GM10248 (cell line): ENCODE results near the gene FMO1.

Experiments
- CTCF ChIA-PET: fragments of 300-600 bp; sonication (Branson Sonifier 250); formaldehyde crosslinking; extraction: SDS; loops from one replicate; lab custom pipeline; 2021; ENCODE audit warnings: antibody characterized with exemption; lab: Yijun Ruan, JAX
- POLR2A ChIA-PET: fragments of 350-650 bp; sonication (Branson Sonifier 250); formaldehyde crosslinking; extraction: SDS; loops from one replicate; lab custom pipeline; 2020; ENCODE audit warnings: antibody characterized with exemption; lab: Yijun Ruan, JAX
- DNase-seq: peaks from one replicate; pipeline ENCODE4 v3.0.0; 2012; ENCODE audit errors: extremely low spot score
- TF ChIP-seq, protein P1 (sequence below): IDR thresholded peaks from 2 replicates; pipeline ENCODE4 v1.5.1; 2012; ENCODE audit warnings: mild to moderate bottlenecking, low read depth; ENCODE audit errors: extremely low read depth, missing control alignments, control extremely low read depth

Gene FMO1

DNA sequence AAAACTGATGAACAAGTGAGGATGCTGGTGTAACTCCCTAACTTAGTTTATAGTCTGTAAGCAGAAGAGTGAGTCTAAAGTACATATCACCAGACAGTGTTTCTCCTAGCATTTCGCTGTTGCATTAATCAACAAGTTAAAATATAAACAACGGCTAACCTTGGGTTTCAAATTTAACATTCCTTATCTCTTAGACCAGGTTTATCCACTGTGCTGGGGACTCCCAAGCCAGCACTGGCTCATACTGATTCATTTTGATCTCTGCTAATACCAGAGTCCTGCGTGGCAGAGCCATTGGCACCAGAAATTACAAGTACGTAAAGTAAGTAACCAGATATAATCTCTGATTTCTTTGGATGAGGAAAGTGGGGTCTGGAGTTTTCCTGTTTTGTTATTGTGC is at the start of gene FMO1:
Gene FMO1, plus strand, starts transcription at position 193 of the 400 bp plus-strand sequence. CDS start 9,594 bp downstream, outside the sequence.
- TF ChIP-seq, protein P1, sequence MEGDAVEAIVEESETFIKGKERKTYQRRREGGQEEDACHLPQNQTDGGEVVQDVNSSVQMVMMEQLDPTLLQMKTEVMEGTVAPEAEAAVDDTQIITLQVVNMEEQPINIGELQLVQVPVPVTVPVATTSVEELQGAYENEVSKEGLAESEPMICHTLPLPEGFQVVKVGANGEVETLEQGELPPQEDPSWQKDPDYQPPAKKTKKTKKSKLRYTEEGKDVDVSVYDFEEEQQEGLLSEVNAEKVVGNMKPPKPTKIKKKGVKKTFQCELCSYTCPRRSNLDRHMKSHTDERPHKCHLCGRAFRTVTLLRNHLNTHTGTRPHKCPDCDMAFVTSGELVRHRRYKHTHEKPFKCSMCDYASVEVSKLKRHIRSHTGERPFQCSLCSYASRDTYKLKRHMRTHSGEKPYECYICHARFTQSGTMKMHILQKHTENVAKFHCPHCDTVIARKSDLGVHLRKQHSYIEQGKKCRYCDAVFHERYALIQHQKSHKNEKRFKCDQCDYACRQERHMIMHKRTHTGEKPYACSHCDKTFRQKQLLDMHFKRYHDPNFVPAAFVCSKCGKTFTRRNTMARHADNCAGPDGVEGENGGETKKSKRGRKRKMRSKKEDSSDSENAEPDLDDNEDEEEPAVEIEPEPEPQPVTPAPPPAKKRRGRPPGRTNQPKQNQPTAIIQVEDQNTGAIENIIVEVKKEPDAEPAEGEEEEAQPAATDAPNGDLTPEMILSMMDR: no peak
- CTCF ChIA-PET: interaction anchor here (1.3 to 8.3 kb wide), 3 partner anchors 10 to 65 kb away, joined by 4 to 76 read pairs (median 32); partner anchors contain the start of gene FMO4
- POLR2A ChIA-PET: no interaction called here
- DNase-seq: no peak

DNA sequence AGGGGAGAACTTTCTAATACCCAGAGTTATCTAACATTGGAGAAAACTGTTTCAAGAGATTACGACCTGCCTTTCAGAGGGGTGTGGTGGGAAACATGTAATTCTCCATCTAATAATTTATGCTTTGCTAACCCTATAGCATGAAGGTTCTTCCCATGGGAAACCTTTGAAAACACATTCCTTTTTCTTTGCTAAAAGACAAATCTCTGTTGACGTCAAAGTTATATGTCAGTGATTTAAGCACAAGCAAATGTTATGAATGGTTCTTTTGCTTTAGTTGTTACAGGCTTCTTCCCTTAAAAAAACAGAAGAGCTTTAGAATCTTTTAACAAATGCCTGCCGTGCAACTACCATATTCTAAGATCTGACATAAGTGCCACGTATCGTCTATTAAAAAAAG is 44.0 kb upstream of the FMO1 start:
- CTCF ChIA-PET: interaction anchor here (1.1 kb wide), 1 partner anchor 23 kb away, joined by 3 read pairs; no protein-coding TSS in a partner anchor
- DNase-seq: no peak
- POLR2A ChIA-PET: no interaction called here
- TF ChIP-seq, protein P1: no peak

GRCh38 chr1:171206204-171206977 is 41.9 kb upstream of the FMO1 start:
- TF ChIP-seq, protein P1: no peak
- no peak for DNase-seq
- ChIA-PET CTCF (interaction anchor here (1.2 to 1.5 kb wide), 3 partner anchors 10 to 48 kb away, joined by 3 to 6 read pairs (median 4); no protein-coding TSS in a partner anchor), POLR2A (no interaction called here)

DNA sequence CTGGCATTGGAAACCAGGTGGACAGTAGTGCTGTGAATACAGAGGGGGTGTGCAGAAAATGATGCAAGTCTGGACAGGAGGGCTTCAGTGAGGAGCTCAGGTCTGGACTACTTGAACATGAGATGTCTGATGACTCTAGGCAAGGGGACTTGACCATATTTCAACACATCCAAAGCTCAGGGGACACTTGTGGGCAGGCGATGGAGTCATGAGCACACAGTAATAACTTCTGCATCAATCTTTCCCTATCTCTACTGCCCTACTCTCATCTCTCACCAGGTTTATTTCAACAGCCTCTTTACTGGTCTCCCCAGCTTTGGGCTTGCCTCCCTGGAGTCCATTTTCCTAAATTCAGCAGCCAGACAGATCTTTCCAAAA is 41.3 kb upstream of the FMO1 start:
- no peak for DNase-seq
- CTCF ChIA-PET: interaction anchor here (1.5 kb wide), 1 partner anchor 9 kb away, joined by 4 read pairs; no protein-coding TSS in a partner anchor
- POLR2A ChIA-PET: no interaction called here
- TF ChIP-seq, protein P1: no peak

GRCh38 chr1:171207377-171207776 is 40.9 kb upstream of the FMO1 start:
- TF ChIP-seq, protein P1: no peak
- DNase-seq: no peak
- CTCF ChIA-PET: interaction anchor here (1.5 kb wide), 1 partner anchor 9 kb away, joined by 4 read pairs; no protein-coding TSS in a partner anchor
- POLR2A ChIA-PET: no interaction called here

DNA sequence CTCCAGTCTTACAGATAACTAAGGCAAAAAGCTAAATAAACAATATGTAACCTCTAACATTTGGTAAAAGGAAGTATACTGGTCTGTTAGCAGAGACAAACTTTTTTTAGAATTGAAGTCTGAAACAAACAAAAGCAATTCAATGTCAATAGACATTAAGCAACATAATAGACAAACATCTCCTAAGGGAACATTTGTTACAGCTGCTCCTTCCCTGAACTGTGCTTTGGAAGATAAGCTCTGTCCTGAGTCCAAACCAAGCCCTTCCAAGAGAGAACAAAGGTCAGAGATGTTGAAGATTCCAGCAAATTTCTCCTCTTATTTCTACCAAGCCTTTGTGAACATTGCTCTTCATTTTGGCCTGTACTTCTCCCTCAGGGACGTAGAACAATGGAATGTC is 37.9 kb upstream of the FMO1 start:
- no peak for DNase-seq
- ChIA-PET CTCF (interaction anchor here (1.2 to 3.4 kb wide), 2 partner anchors 13 to 16 kb away, joined by 3 to 21 read pairs; no protein-coding TSS in a partner anchor), POLR2A (no interaction called here)
- TF ChIP-seq, protein P1: no peak
